Measurements from ENCODE around the gene FBXW2. TPM values are rescaled to one million over a fixed set of nuclear protein-coding genes. Genes with fewer than 3 reads are reported as not detected.
A peak's percentile ranks its signal among the peaks of the same experiment; 100 is the strongest.

FBXW2 gene
- total RNA-seq, 1 donor from 2014 or later = 24.0 TPM

GRCh38 chr9:120761006-120761405, 32.2 kb downstream of the FBXW2 start:
- TF ChIP-seq CTCF (conservative IDR thresholded peaks at IDR 0.05; ENCODE audit: low read depth, low read length) = no peak
- no peak overlapping the region for H3K4me3 ChIP-seq (ENCODE audit: low read depth, low read length)
- peak; percentile 9 for DNase-seq (ENCODE audit: low read depth)

DNA sequence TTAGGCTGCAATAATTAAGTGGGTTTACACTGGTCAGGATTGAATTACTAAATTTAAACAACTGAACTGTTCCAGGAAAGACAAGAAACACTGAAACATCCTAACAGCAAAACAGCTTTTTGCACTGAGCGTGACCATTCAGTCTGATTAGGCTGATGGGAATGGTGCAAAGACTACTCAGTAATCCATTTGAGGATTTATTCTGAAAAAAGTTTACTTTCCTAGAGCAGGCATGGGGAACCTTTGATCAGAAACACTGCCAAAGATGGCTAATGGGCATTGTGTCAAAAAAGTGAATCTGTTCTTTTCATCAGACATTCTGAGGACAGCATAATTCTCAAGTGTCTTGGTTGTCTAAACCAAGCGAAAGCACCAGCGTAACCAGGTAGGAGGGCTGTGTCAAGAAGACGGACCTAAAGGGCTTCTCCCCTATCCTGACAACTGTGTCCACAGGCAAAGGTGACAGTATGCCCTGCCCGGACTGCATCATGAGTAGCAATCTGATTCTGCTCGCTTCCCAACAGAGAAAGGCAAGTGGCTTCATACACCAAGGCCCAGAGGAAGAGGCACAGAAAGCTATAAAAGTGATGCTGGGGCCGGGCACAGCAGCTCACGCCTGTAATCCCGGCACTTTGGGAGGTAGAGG, 33.3 kb downstream of the FBXW2 start:
- no peak for TF ChIP-seq CTCF (conservative IDR thresholded peaks at IDR 0.05; ENCODE audit: low read depth, low read length)
- no peak overlapping the region for H3K4me3 ChIP-seq (ENCODE audit: low read depth, low read length)
- no peak for DNase-seq (ENCODE audit: low read depth)

- no peak overlapping the region for H3K4me3 ChIP-seq (ENCODE audit: low read depth, low read length)
- no peak for DNase-seq (ENCODE audit: low read depth)
- TF ChIP-seq CTCF (conservative IDR thresholded peaks at IDR 0.05; ENCODE audit: low read depth, low read length) = no peak
Measured at GRCh38 chr9:120758544-120758943, 34.7 kb downstream of the FBXW2 start.

DNA sequence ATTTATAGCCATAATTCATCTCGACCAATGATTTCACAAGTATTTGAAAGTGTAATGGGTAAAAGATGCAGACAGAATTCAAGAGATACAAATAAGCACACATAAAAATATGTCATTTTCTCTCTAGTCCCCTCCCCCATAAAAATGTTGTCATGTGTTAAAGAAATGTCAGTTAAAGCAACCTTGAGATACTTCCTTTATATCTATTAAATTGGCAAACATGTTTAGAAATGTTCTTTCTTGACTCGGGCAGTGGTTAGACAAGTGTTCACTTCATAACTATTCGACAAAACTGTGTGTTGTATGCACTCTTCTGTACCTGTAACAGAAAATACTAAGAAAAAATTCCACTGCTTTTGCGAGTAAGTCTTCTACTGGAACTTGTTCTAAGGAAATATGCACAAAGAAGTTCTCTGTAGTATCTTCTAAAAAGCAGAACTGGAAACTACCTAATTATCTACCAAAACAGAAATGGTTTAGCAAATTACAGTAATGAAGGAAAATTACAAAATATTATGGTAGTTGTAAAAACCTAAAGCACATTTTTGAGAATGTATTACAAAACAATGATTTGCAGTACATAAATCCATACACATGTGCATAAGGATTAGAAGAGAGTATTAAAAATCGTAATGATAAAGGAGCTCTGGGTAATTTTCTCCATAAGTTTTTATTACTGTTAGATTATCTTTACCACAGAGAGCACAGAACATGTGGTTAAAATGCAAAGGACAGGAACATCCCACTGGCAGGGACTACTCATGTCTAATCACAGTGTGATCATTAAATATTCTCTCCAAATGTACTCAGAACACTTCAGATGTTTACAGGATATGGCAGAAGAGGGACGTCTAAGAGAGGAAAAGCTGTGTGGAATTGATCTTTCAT, 35.9 kb downstream of the FBXW2 start:
- TF ChIP-seq CTCF (conservative IDR thresholded peaks at IDR 0.05; ENCODE audit: low read depth, low read length) = no peak
- no peak for DNase-seq (ENCODE audit: low read depth)
- H3K4me3 ChIP-seq (ENCODE audit: low read depth, low read length) = no peak overlapping the region

DNA sequence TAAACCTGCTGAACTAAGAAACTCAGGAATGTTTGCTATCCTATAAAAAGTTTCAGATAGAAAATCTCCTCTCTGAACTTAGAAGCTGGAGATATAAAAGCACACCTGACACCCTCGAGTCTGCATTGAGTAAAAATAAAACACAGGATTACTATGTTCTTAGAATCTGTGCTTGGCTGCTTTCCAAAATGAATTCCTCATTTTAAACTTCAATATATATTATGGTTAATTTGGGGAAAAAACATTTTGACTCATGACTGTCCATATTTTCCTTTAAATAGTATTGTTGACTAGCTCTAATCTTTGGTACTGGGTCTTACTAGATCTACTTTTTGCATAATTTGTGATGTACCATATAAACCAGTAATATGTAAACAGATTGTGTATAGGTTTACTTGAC, 36.7 kb downstream of the FBXW2 start:
- TF ChIP-seq CTCF (conservative IDR thresholded peaks at IDR 0.05; ENCODE audit: low read depth, low read length) = no peak
- no peak for DNase-seq (ENCODE audit: low read depth)

GRCh38 chr9:120755810-120756434, 37.3 kb downstream of the FBXW2 start:
- no peak for DNase-seq (ENCODE audit: low read depth)
- H3K4me3 ChIP-seq (ENCODE audit: low read depth, low read length) = no peak overlapping the region

More for the DNA sequence above, 36.7 kb downstream of the FBXW2 start:
- no peak overlapping the region for H3K4me3 ChIP-seq (ENCODE audit: low read depth, low read length)

More at GRCh38 chr9:120755810-120756434, 37.3 kb downstream of the FBXW2 start:
- TF ChIP-seq CTCF (conservative IDR thresholded peaks at IDR 0.05; ENCODE audit: low read depth, low read length) = peak; percentile 85

All from epithelial cell of proximal tubule (primary cell).